Panc1 (cell line): ENCODE data around the gene PPIL4. TPM values are rescaled to one million over a fixed set of nuclear protein-coding genes. Genes with fewer than 3 reads are reported as not detected.

Source experiments
- ATAC-seq: fragments of 200-7000 bp; cut with Tn5 transposase; 2 replicates; pipeline ENCODE4 v1.9.1; 2020; ENCODE audit warnings: mild to moderate bottlenecking, moderate library complexity
- BruUV-seq: library from RNA; stranded (reverse); fragments of 400-500 nt; replicated peaks from 2 replicates; lab custom pipeline; 2021; lab: Mats Ljungman, UMichigan
- CTCF ChIA-PET: fragments of 300-600 bp; sonication (Branson Sonifier 250); formaldehyde crosslinking; loops from one replicate; lab custom pipeline; 2022; ENCODE audit warnings: antibody characterized with exemption; lab: Charles Lee
- POLR2A ChIA-PET: fragments of 300-600 bp; sonication (Branson Sonifier 250); formaldehyde crosslinking; loops from one replicate; lab custom pipeline; 2022; ENCODE audit warnings: antibody characterized with exemption; lab: Charles Lee
- DNase-seq: peaks from one replicate; pipeline ENCODE4 v3.0.0-alpha.2; 2010; ENCODE audit warnings: low read depth, low spot score
- H3K27ac ChIP-seq: 2 replicates; pipeline ENCODE4 v1.5.1; 2011; ENCODE audit warnings: mild to moderate bottlenecking, low read length, inconsistent platforms
- H3K27me3 ChIP-seq: fragments of 200-500 bp; sonication (Bioruptor generic); 2 replicates; pipeline ENCODE4 v1.6.0; 2014; ENCODE audit warnings: low read length, inconsistent platforms; ENCODE audit not compliant: control insufficient read depth, insufficient read depth
- H3K36me3 ChIP-seq: fragments of 200-500 bp; sonication (Bioruptor generic); 2 replicates; pipeline ENCODE4 v1.5.1; 2014; ENCODE audit warnings: inconsistent platforms, mild to moderate bottlenecking, low read length, moderate library complexity; ENCODE audit not compliant: control insufficient read depth, insufficient read depth
- H3K4me1 ChIP-seq: 2 replicates; pipeline ENCODE4 v1.5.1; 2011; ENCODE audit warnings: inconsistent platforms, mild to moderate bottlenecking, low read length, moderate library complexity; ENCODE audit not compliant: control insufficient read depth, insufficient read depth
- H3K4me3 ChIP-seq, 2 experiments: 2 replicates each; pipeline ENCODE4 v1.5.1; 2011 to 2012; ENCODE audit warnings: low read depth in 2 of 2, low read length in 2 of 2, mild to moderate bottlenecking in 2 of 2, inconsistent platforms in 1 of 2, moderate library complexity in 1 of 2
- H3K9me3 ChIP-seq: fragments of 200-500 bp; sonication (Bioruptor generic); 2 replicates; pipeline ENCODE4 v1.5.1; 2014; ENCODE audit warnings: low read depth, mild to moderate bottlenecking, inconsistent platforms, low read length, moderate library complexity; ENCODE audit not compliant: control insufficient read depth, insufficient read depth
- CTCF ChIP-seq: fragments of 450-650 bp; IDR thresholded peaks from 2 replicates; pipeline ENCODE4 v1.5.1; 2017; ENCODE audit warnings: mild to moderate bottlenecking
- POLR2AphosphoS5 ChIP-seq: IDR thresholded peaks from 2 replicates; pipeline ENCODE4 v1.6.1; 2012; ENCODE audit warnings: mild to moderate bottlenecking, low read depth, low read length, moderate library complexity
- SIN3A ChIP-seq: IDR thresholded peaks from 2 replicates; pipeline ENCODE4 v1.6.1; 2012; ENCODE audit warnings: low read depth, mild to moderate bottlenecking, low read length, moderate library complexity, borderline replicate concordance; ENCODE audit not compliant: insufficient read depth
- in situ Hi-C: cut with HindIII; loops from 2 replicates; pipeline ENCODE4 v1.10.0; 2016; ENCODE audit warnings: low sequenced_read_pairs, low pct_unique_long_range_greater_than_20kb
- intact Hi-C: fragments of 100-400 bp; cut with micrococcal nuclease; formaldehyde crosslinking; loops from one replicate; pipeline ENCODE4 v1.10.0; 2022; ENCODE audit not compliant: unreplicated experiment
- total RNA-seq: library from RNA; stranded (reverse); gene quantifications from one replicate; pipeline ENCODE4 v1.2.1, GENCODE V29; 2021; ENCODE audit not compliant: unreplicated experiment
- TF ChIP-seq, protein P1 (sequence below), 2 experiments: IDR thresholded peaks; 2 replicates each; pipeline ENCODE4 v1.6.1; 2011 to 2012; ENCODE audit warnings: low read depth in 2 of 2, control low read depth in 1 of 2, low read length in 1 of 2, mild to moderate bottlenecking in 1 of 2, moderate library complexity in 1 of 2; ENCODE audit not compliant: insufficient read depth in 1 of 2

PPIL4 gene
- total RNA-seq, 1 experiment from 2014 or later: 19.9 TPM

- ChIA-PET CTCF (interaction anchor here (0.7 to 0.8 kb wide), 2 partner anchors 77 to 120 kb away, joined by 3 to 7 read pairs; no protein-coding TSS in a partner anchor), POLR2A (interaction anchor here (0.6 kb wide), 3 partner anchors 16 to 333 kb away, joined by 3 to 4 read pairs (median 4); no protein-coding TSS in a partner anchor)
- intact Hi-C loops: loop anchor here (10.0 kb wide), 1 partner anchor 78 kb away; the partner anchor contains the start of gene KATNA1
- Histone ChIP-seq H3K9me3 (no peaks in the 10 kb centered on the region), H3K36me3 (no peaks in the 10 kb centered on the region), H3K27ac (peak overlapping the region; percentile 74; the same call in 1 of the 2 replicates), H3K4me3 (peak overlapping the region; percentile 83 to 92), H3K4me1 (peaks cover 7% of the 10 kb centered on the region; the same call in 1 of the 2 replicates), H3K27me3 (no peaks in the 10 kb centered on the region)
- BruUV-seq: no TSS peak
- DNase-seq (no peak), ATAC-seq (peak; percentile 77)
- in situ Hi-C loops: no loop called here
- TF ChIP-seq SIN3A: 0 out of 2 replicates have a peak, but pooled peaks have one; percentile 86
- no peak for TF ChIP-seq POLR2AphosphoS5
Measured at GRCh38 chr6:149566410-149567193, 20.8 kb upstream of the PPIL4 start.

- ATAC-seq (peak; percentile 94), DNase-seq (peak; percentile 85)
- Histone ChIP-seq H3K36me3 (no peaks in the 10 kb centered on the region), H3K9me3 (no peaks in the 10 kb centered on the region), H3K4me1 (peaks cover 7% of the 10 kb centered on the region; the same call in 1 of the 2 replicates), H3K27me3 (no peaks in the 10 kb centered on the region), H3K27ac (peak within 1 kb of the TSS; percentile 74; the same call in 1 of the 2 replicates), H3K4me3 (peak within 1 kb of the TSS; percentile 83 to 92)
- POLR2A ChIA-PET: interaction anchor here (0.6 kb wide), 3 partner anchors 17 to 334 kb away, joined by 3 to 4 read pairs (median 4); no protein-coding TSS in a partner anchor
- BruUV-seq: no TSS peak
- intact Hi-C loops: loop anchor here (10.0 kb wide), 1 partner anchor 79 kb away; the partner anchor contains the start of gene KATNA1
- TF ChIP-seq POLR2AphosphoS5 (no peak), CTCF (peak; percentile 92), SIN3A (no peak)
- TF ChIP-seq, protein P1, sequence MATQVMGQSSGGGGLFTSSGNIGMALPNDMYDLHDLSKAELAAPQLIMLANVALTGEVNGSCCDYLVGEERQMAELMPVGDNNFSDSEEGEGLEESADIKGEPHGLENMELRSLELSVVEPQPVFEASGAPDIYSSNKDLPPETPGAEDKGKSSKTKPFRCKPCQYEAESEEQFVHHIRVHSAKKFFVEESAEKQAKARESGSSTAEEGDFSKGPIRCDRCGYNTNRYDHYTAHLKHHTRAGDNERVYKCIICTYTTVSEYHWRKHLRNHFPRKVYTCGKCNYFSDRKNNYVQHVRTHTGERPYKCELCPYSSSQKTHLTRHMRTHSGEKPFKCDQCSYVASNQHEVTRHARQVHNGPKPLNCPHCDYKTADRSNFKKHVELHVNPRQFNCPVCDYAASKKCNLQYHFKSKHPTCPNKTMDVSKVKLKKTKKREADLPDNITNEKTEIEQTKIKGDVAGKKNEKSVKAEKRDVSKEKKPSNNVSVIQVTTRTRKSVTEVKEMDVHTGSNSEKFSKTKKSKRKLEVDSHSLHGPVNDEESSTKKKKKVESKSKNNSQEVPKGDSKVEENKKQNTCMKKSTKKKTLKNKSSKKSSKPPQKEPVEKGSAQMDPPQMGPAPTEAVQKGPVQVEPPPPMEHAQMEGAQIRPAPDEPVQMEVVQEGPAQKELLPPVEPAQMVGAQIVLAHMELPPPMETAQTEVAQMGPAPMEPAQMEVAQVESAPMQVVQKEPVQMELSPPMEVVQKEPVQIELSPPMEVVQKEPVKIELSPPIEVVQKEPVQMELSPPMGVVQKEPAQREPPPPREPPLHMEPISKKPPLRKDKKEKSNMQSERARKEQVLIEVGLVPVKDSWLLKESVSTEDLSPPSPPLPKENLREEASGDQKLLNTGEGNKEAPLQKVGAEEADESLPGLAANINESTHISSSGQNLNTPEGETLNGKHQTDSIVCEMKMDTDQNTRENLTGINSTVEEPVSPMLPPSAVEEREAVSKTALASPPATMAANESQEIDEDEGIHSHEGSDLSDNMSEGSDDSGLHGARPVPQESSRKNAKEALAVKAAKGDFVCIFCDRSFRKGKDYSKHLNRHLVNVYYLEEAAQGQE (IDR thresholded peaks at IDR 0.05; ENCODE audit: insufficient read depth in 1 of 2, low read depth in 2 of 2, low read length in 1 of 2): peak in 1 of 2 experiments; percentile 65; a peak in 1 of 4 replicates
- in situ Hi-C loops: no loop called here
- CTCF ChIA-PET: interaction anchor here (0.6 to 0.8 kb wide), 6 partner anchors 76 to 336 kb away, joined by 3 to 17 read pairs (median 4); no protein-coding TSS in a partner anchor
Measured at GRCh38 chr6:149565527-149566409, 19.9 kb upstream of the PPIL4 start, which contains the start of gene GINM1. GINM1 (plus strand) TSS chr6:149566375; CDS start chr6:149566415, 40 bp downstream.
